Endothelial cell (in vitro differentiated cells): ENCODE measurements around the gene MMS22L. TPM values are rescaled to one million over a fixed set of nuclear protein-coding genes. Genes with fewer than 3 reads are reported as not detected.

Experiments used
- DNase-seq: peaks from one replicate; pipeline ENCODE4 v3.0.0; 2021; ENCODE audit warnings: low spot score
- H3K27ac Mint-ChIP-seq: one replicate; pipeline ENCODE4 v1.8.0; 2021; ENCODE audit warnings: mixed read lengths, inconsistent platforms; ENCODE audit not compliant: unreplicated experiment
- H3K27me3 Mint-ChIP-seq: one replicate; pipeline ENCODE4 v1.8.0; 2021; ENCODE audit warnings: mild to moderate bottlenecking, moderate library complexity, mixed read lengths, inconsistent platforms; ENCODE audit not compliant: unreplicated experiment
- H3K36me3 Mint-ChIP-seq: one replicate; pipeline ENCODE4 v1.8.0; 2021; ENCODE audit warnings: mild to moderate bottlenecking, low read depth, mixed read lengths, inconsistent platforms; ENCODE audit not compliant: unreplicated experiment
- H3K4me1 Mint-ChIP-seq: one replicate; pipeline ENCODE4 v1.8.0; 2021; ENCODE audit warnings: mild to moderate bottlenecking, mixed read lengths, inconsistent platforms; ENCODE audit not compliant: unreplicated experiment
- H3K4me3 Mint-ChIP-seq: one replicate; pipeline ENCODE4 v1.8.0; 2021; ENCODE audit warnings: mild to moderate bottlenecking, mixed read lengths, inconsistent platforms; ENCODE audit not compliant: unreplicated experiment
- H3K9me3 Mint-ChIP-seq: one replicate; pipeline ENCODE4 v1.8.0; 2021; ENCODE audit warnings: mixed read lengths, inconsistent platforms; ENCODE audit not compliant: unreplicated experiment
- CTCF ChIP-seq: fragments of 200-600 bp; sonication (generic); IDR thresholded peaks from one replicate; pipeline ENCODE4 v1.5.0; 2021; ENCODE audit warnings: antibody characterized with exemption; ENCODE audit not compliant: unreplicated experiment
- total RNA-seq: library from RNA; stranded (reverse); fragmentation: NEBNext Ultra II Directional; extraction: Animal tissue kit (Norgen Biotek cat#: 25700); gene quantifications from one replicate; pipeline ENCODE4 v1.2.1, GENCODE V29; 2021; ENCODE audit not compliant: unreplicated experiment

Gene MMS22L
- total RNA-seq, 1 donor from 2014 or later = 14.4 TPM

GRCh38 chr6:97293198-97293696, 10.2 kb upstream of the MMS22L start:
- Mint-ChIP-seq H3K27me3 (no peaks in the 10 kb centered on the region), H3K9me3 (no peaks in the 10 kb centered on the region), H3K36me3 (no peaks in the 10 kb centered on the region), H3K4me3 (no peak overlapping the region), H3K27ac (no peak overlapping the region), H3K4me1 (no peaks in the 10 kb centered on the region)
- no peak for TF ChIP-seq CTCF
- DNase-seq = no peak

GRCh38 chr6:97292671-97293070, 9.7 kb upstream of the MMS22L start:
- Mint-ChIP-seq H3K4me3 (no peak overlapping the region), H3K9me3 (no peaks in the 10 kb centered on the region), H3K4me1 (no peaks in the 10 kb centered on the region), H3K27ac (no peak overlapping the region), H3K27me3 (no peaks in the 10 kb centered on the region), H3K36me3 (no peaks in the 10 kb centered on the region)
- no peak for TF ChIP-seq CTCF
- DNase-seq = no peak

GRCh38 chr6:97291896-97292295, 8.9 kb upstream of the MMS22L start:
- Mint-ChIP-seq H3K27me3 (no peaks in the 10 kb centered on the region), H3K4me3 (no peak overlapping the region), H3K4me1 (no peaks in the 10 kb centered on the region), H3K27ac (no peak overlapping the region), H3K36me3 (no peaks in the 10 kb centered on the region), H3K9me3 (no peaks in the 10 kb centered on the region)
- DNase-seq = no peak
- TF ChIP-seq CTCF = no peak

GRCh38 chr6:97289332-97289731, 6.3 kb upstream of the MMS22L start:
- TF ChIP-seq CTCF = no peak
- no peak overlapping the region for H3K27ac Mint-ChIP-seq
- H3K4me1 Mint-ChIP-seq = no peaks in the 10 kb centered on the region
- H3K36me3 Mint-ChIP-seq = no peaks in the 10 kb centered on the region
- H3K4me3 Mint-ChIP-seq = no peak overlapping the region
- no peak for DNase-seq
- peaks cover 4% of the 10 kb centered on the region for H3K27me3 Mint-ChIP-seq
- no peaks in the 10 kb centered on the region for H3K9me3 Mint-ChIP-seq

GRCh38 chr6:97288188-97288587, 5.2 kb upstream of the MMS22L start:
- no peak overlapping the region for H3K27ac Mint-ChIP-seq
- H3K4me1 Mint-ChIP-seq = peaks cover 4% of the 10 kb centered on the region

More at GRCh38 chr6:97288188-97288587, 5.2 kb upstream of the MMS22L start:
- Mint-ChIP-seq H3K27me3 (peaks cover 5% of the 10 kb centered on the region), H3K4me3 (no peak overlapping the region), H3K36me3 (no peaks in the 10 kb centered on the region), H3K9me3 (no peaks in the 10 kb centered on the region)
- TF ChIP-seq CTCF = no peak
- DNase-seq = no peak
